ENCODE data around the gene GRID2.
"Not testable (repeated sequence)": the region's sequence is repeated elsewhere in the genome, so short reads cannot be mapped to it uniquely, and the experiment has no call there.

GRID2 gene

DNA sequence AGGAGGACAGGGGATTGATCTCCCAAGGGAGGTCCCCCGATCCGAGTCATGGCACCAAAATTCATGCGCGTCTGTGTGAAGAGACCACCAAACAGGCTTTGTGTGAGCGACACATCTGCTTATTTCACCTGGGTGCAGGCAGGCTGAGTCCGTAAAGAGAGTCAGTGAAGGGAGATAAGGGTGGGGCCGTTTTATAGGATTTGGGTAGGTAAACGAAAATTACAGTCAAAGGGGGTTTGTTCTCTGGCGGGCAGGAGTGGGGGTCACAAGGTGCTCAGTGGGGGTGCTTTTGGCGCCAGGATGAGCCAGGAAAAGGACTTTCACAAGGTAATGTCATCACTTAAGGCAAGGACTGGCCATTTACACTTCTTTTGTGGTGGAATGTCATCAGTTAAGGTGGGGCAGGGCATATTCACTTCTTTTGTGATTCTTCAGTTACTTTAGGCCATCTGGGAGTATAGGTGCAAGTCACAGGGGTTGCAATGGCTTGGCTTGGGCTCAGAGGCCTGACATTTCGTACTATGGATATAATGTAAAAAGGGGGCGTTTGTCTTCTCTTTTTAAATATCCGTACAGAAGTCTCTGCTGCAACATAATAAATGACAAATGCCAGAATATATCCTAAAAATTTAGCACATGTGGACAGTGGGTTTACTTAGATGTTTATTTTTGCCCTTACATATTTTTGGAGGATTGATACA lies 140.5 kb downstream of the GRID2 start:
- not testable (repeated sequence) for DNase-seq

DNA sequence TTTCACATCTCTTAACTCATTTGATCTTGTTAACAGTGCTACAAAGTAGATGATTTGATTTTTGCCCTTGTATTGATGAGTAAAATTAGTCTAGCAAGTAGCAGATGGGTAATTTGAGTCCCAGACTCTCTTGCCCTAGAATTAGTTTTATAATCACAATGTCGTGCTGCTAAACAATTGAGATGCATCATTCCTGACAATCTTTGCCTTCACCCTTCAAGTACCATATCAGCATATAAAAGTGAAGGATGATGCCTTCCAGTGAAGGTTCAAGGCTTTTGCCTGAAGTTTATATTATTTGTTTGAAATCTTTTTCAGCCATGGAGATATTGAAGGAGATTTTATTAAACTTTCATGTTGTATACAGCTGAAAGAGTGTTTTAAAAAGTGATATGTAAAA lies 141.4 kb downstream of the GRID2 start:
- DNase-seq: no peak

DNA sequence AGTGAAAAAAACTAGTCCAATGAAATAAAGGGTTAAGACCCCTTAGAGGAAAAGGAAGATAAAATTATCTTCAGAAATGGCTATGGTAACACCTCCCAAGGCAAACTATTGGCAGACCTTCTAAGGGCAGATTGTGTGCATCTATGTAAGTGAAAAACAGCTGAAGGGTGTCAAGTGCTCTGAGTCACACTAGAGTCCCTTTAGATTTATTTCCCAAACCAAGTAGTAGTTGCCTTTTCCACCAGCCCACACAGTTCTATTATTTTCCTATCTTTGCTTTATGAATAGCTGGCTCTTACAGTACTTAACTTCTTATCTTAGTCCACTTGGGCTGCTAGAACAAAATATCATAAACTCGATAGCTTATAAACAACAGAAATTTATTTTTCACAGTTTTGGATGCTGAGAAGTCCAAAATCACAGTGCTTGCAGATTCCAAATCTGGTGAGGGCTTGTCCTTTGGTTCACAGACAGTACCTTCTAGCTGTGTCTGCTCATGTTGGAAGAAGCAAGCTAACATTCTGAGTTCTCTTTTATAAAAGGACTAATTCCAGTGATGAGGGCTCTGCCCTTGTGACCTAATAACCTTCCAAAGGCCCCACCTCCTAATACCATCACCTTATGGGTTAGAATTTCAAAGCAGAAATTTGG lies 143.6 kb downstream of the GRID2 start:
- DNase-seq: no peak

DNA sequence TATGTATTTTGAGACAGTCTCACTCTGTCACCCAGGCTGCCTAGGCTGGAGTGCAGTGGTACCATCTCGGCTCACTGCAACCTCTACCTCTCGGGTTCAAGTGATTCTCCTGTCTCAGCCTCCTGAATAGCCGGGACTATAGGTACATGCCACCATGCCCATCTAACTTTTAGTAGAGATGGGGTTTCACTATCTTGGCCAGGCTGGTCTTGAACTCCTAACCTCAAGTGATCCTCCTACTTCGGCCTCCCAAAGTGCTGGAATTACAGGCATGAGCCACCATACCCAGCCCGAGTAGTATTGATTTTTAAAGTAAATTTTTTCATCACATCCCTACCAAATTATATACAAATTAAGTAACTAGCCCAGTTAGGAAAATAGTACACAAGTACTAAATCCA lies 144.4 kb downstream of the GRID2 start:
- DNase-seq: not testable (repeated sequence)

DNA sequence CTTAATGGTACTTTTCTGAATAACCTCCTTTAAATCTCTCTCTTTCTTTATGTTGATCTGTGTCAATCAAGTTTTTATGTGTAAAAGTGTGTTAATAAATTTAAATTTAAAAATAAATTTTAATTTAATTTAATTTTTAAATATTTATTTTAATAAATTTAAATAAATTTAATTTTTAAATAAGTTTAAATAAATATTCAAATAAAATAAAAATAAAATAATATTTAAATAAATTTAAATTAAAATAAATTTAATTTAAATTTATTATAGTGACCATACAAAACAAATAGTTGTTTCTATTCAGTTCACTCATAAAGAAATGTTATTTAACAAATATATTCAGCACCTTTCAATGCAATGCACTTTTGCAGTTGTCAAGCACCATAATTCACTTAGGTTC lies 146.9 kb downstream of the GRID2 start:
- no peak for DNase-seq

DNA sequence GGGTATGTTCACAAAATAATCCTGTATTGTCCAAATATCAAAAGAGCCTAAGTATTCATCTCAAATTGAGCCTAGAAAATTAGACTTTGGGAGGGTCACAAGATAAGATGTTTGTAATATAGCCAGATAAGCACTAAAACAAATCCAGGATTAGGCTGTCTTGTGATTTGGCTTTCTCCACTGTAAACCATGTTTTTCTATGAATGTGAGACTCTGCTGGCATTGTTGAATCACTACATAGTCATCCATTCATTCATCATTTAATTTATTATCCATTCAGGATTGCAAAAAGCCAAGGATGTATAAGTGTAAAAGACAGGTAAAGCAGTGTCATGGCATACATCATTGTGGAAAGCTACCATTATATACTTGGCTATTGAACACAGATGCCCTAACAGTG lies 148.0 kb downstream of the GRID2 start:
- no peak for DNase-seq

DNA sequence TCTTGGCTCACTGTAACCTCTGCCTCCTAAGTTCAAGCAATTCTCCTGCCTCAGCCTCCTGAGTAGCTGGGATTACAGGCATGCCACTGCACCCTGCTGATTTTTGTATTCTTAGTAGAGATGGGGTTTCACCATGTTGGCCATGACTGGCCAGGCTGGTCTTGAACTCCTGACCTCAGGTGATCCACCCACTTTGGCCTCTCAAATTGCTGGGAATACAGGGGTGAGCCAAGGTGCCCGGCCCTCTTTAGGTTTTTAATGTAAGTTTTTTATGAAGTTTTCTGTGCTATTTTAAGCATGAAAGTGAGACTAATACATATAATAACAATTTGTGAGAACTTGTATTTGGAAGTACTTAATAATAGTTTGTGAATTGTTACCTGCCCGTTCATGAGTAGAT lies 148.6 kb downstream of the GRID2 start:
- not testable (repeated sequence) for DNase-seq

DNA sequence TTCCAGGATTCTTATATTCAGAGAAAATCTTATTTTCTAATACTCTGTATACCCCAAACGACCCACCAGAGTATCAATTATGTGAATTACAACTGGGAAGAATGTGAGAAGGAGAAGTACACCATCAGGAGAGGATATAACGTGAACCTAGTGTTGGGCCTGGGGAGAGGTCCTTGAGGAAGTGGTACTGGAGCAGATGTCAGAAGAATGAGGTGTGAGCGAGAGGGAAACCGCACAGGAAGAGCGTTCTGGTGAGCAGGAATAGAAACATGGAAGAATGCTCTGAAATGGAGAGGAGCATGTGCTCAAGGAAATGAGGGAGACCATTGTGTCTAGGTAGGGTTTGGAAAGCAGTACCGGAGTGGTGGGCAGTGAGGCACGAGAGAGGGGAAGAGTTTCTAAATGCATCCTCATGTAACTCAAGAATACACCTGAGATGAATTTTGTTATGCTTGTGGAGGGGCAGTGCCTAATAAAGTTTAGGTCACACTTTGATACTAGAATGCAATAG lies 151.6 kb downstream of the GRID2 start:
- no peak for DNase-seq

DNA sequence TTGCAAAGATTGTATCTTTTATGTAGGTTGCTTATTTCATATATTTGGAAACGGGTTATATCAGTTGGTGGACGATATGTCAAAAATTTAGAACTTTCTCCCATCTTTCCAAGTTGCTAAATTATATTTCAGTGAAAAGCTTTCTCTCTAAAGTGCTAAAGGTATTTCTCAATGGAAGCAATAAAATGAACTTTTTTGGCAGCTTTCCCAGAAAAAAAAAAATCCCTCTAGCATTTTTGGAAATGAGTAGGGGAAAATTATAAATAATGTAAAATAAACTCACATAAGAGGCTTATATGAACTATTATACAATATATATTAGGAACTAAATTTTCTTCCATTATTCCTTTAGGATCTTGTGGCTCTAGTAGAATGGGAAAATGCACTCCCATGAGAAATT lies 152.2 kb downstream of the GRID2 start:
- DNase-seq: no peak

DNA sequence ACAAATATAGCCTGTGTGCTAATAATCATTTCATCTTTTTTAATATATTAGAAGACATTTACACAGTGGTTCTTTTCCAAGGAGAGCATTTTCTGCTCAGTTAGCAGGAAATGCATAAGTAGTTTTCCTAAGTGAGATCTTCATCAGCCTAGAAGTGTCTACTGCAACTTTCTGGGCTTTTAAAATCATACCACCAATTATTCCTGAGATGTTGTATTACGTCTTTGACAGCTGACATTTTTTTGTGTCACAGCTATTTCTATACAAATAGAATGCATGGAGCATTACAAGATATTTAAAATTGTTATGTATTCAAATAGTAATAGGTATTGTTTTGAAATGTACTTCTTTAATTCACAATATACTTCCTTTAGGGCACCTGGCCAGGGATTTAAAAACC lies 158.0 kb downstream of the GRID2 start:
- no peak for DNase-seq

DNA sequence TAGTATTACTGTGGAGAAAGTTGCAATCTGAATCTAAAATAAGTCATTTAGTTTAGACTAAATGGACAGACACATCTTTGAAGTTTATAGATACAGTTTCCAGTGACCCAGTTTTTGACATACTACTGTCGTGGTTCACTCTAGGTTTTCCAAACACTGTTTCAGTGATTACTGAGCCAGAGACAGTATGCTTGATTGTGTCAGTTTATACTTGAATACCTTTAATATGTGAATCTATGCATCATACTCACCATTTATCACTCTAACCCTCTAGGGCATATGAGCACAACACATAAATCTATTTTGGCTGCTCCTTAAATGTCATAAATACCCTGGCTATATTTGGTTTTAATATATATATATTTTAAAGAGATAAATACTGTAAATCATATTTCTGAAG lies 173.5 kb downstream of the GRID2 start:
- no peak for DNase-seq

DNA sequence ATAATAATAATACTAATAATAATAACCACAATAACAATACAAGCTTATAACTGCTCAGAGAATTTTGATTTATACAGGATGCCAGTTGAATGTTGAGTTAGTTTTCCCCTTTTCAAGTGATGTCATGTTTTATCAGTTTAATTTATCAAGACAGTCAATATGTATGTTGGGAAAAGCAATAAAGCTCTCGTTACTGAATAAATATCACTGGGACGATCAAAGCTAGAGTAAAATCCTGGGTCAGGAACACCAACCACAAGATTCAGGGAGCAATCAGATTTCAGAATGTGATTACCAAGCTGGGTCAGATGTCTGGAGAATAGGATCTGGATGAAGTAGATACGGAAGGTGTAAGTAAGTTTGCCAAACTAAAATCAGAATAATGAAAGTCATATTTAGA lies 179.6 kb downstream of the GRID2 start:
- DNase-seq: no peak

DNA sequence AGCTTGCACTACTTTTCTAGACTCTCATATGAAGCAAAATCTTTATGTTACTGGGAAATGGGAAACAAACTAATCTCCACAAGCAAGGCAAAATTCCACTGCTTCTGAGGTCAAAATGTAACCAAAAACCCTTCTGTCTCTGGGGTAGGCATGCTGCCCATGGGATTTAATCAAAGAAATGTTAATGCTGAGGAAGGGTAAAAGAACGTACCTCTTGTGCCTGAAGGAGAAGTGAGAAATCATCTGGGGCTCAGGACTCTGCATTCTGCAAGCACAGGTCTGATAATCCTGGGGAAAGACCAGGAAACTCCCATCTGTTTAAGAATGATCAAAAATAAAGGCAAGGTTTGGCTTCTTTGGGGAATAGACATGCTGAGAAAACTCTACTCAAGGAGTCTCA lies 184.7 kb downstream of the GRID2 start:
- no peak for DNase-seq

DNA sequence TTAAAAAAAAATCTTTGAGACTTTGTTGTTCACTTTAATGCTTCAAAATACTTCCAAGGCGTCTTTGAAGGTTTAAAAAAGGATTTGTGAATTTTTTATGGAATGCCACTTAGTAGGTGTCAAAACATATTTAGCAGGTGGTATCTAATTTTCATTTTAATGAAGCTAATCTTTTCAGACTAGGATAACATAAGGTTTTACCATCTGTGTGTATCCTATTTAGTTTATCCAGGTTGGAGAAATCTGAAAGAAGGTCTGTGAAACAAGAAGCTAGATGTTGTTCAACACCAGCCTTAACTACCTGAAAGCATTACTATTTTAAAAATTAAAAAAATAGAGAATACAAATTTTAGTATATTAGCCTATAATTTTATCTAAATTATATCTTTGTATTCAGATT lies 193.4 kb downstream of the GRID2 start:
- no peak for DNase-seq

DNA sequence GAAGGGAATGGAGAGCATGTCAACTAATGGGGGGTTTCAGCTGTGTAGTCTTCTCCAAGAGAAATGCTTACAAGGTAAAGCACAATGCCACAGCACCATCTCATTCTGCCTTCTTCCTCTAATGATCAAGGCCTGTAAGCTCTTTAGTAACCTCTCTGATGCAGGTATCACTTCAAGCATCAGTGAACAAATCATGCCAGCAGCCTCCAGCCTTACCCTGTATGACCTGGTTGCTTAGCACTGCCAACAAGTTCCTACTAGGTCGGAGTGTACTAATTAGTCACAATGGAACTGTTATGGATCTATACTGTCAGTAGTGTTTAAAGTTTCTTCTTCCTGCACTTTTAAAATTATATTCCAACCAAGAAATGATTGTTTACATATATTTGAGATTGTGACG lies 197.7 kb downstream of the GRID2 start:
- DNase-seq: no peak

DNA sequence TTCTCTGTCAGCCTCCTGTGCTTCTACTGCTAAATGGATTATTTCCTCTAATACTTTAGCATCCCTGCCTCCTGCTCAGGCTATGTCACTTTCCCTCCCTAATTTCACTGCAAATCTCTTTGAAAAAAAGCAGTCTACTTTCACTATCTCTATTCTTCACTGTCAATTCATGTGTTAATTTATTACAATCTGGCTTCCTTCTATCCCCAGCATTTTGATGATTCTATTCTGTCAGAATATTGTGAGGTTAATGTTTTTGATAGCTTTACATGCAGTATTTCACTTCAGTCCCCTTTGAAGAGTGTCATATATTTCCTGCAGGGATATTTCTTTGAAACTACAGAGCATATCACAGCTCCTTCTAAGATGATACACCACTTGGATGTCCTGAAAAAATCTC lies 203.2 kb downstream of the GRID2 start:
- no peak for DNase-seq

DNA sequence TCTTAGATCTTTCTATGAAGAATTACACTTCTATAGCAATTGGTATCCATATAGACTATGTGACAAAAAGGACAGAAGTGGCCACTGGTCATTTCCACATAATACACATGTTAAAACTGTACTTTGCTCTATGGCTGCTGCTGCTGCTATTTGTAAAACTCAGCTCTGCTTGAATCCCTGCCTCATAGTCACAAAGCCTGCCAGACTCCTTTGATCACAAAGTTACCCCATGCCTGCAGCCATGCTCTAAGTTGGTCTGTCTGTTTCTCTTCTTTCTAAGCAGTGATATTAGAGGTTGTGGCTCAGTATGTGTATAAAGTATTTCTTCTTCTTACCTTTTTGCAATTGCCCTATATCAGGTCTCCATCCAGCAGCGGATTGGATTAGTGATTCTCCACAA lies 210.9 kb downstream of the GRID2 start:
- DNase-seq: no peak

DNA sequence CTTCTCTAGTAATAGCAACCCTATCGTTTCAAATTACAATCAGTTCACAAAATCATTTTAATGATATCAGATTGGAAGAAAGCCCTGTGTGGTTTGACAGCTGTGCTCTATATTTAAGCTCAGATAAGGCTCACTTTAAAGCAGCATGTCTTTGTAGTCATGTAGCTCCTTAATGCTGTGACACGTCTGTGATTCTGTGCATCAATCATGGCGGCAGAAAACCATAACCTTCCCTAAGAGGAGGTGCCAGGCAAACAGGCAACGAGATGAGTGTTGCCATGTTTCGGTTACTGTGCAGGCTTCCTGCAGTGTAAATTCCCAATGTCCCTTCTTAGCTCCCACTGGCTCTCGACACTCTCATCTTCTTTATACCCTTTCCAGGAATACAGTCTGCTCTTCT lies 212.7 kb downstream of the GRID2 start:
- no peak for DNase-seq

DNA sequence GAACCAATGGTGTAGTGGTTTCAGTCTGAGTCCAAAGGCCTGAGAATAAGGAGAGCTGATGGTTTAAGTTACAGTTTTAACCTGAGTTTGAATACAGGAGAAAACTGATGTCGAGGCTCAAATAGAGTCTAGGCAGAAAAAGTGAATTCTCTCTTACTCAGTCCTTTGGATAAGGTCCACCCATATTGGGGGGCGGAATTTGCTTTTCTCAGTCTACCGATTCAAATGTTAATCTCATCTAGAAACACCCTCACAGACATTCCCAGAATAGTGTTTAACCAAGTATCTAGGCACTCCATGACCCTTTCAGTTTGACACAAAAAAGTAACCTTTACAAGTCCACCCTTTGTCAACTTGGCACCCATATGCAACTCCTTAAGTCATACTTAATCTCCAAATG lies 216.0 kb downstream of the GRID2 start:
- DNase-seq: no peak

DNA sequence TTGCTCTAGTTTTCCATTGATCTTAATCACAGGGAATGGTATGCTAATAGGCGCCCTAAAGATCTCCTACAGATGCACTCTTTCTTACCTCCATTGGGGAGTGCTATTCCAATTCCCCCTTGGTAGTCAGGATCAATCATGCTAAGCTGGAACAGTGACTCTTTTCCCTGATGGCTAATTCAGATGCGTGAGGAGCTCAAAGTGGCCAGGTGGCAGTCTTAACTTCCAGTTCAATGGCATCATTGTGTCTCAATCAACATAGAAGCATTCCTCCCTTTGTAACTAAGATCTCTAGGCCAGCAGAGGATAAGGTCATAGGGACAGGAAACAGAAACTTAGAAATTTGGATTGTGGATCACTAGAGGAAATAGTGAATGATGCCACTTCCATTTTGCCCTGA lies 216.8 kb downstream of the GRID2 start:
- no peak for DNase-seq

DNA sequence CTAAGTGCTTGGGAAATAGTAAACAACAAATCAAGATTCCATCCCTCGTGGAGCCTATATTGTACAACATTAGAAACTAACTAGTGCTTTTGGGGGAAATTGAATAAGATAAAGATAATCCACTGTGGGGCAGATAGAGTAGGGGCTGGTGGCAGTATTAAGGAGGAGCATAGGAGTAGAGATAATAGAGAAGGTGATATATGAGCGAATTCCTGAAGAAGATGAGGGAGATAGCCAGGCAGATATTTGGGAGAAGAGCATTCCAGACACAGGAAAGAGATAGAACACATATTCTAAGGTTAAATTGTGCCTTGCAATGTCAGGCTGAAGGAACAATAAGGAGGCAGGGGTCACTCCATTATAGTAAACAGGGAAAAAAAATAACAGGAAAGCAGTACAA lies 218.2 kb downstream of the GRID2 start:
- DNase-seq: no peak

DNA sequence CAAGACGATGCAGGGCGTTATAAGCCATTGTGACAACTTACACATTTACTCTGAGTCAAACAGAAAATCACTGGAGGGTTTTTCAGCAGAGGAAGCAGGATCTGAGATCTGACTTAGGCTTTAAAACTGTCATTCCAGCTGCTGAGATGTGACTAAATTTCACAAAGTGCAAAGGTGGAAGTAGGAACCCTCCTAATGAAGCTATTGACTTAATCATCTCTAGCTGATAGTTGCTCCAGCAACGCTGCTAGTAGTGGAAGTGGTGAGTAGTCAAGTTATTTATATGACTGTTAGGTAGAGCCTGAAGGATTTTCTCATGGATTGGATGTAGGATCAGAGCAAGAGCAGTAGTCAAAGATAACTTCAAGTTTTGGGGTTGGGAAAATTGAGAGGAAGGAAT lies 218.6 kb downstream of the GRID2 start:
- DNase-seq: no peak

DNA sequence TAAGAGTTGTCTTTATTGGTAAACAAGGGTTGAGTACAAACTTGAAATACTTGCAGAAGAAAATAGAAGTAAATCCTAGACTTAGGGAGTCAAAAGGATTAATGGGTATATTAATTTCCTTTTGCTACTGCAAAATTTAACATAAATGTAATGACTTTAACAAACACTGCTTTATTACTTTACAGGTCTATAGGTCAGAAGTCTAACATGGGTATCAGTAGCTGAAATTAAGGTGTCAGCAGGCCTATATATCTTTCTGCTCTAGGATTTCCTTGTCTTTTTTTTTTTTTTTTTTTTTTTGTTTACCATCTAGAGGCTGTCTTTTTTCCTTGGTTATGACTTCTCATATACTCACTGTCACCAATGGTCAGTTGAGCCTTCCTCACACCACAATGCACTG lies 220.4 kb downstream of the GRID2 start:
- DNase-seq: no peak

DNA sequence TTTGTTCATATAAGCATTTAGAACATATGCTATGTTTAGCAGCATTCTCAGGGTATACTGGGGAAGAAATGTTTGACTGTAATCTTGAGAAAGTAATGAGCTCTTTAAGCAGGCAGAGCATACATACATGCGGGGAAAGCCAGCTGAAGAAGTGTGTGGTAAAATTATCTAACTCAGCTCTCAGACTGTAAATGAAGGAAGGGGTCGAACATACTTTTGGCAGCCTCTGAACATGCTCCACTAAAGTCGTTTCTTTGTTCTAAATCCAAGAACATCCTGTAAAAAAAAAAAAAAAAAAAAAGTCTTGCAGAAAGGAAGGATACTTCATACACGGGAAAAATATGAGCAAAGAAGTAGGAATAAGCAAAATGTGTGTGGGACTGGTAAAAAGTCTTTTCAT lies 224.8 kb downstream of the GRID2 start:
- DNase-seq: no peak

DNA sequence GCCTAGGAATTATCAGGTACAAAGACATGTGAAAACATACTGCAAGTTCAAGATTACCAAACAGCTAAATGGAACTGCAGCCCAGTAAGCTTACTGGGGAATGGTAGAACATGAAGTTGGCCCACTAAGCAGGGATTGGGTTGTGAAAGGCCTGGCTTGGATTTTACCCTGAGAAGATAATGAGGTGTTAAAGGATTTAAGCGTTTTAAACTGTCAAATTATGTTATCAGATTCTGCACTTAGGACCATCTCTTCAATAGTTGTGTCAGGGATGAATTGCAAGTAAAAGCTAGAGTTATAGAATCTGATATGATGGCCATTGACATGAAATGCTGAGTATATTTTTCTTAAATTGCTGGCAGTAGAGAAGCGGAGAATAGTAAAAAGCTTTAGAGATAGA lies 225.7 kb downstream of the GRID2 start:
- DNase-seq: no peak
